Endothelial cell of umbilical vein (primary cell): Measurements from ENCODE around the gene AGAP2. TPM values are rescaled to one million over a fixed set of nuclear protein-coding genes. Genes with fewer than 3 reads are reported as not detected.

Experiments used
- BruUV-seq: library from RNA; stranded (reverse); fragments of 400-500 nt; replicated peaks from 2 replicates; lab custom pipeline; 2021; lab: Mats Ljungman, UMichigan
- CTCF ChIA-PET: fragments of 300-600, 350-600 bp; sonication (Branson Sonifier 250); formaldehyde crosslinking; loops from one replicate; lab custom pipeline; 2021; ENCODE audit warnings: antibody characterized with exemption, inconsistent platforms; lab: Charles Lee
- POLR2A ChIA-PET: fragments of 300-600, 350-600 bp; sonication (Branson Sonifier 250); formaldehyde crosslinking; loops from one replicate; lab custom pipeline; 2021; ENCODE audit warnings: antibody characterized with exemption, inconsistent platforms; lab: Charles Lee
- DNase-seq: peaks from one replicate; pipeline ENCODE4 v3.0.0-alpha.2; 2011; ENCODE audit warnings: low read depth, low spot score
- FAIRE-seq: peaks from 2 replicates; lab custom pipeline; 2011; peaks lifted over from hg19 to GRCh38; lab: Jason Lieb, UNC
- H2AFZ ChIP-seq: 2 replicates; pipeline ENCODE4 v1.6.0; 2012; ENCODE audit warnings: low read depth, low read length, control low read depth, inconsistent platforms
- H3K27ac ChIP-seq: 2 replicates; pipeline ENCODE4 v1.5.1; 2011; ENCODE audit warnings: low read depth, mild to moderate bottlenecking, control low read depth, low read length, moderate library complexity; ENCODE audit not compliant: insufficient read depth
- H3K27me3 ChIP-seq, 2 experiments: 2 replicates each; pipeline versions ENCODE4 v1.6.0 to v1.6.1; 2011; ENCODE audit warnings: low read length in 2 of 2, mixed read lengths in 1 of 2; ENCODE audit not compliant: control insufficient read depth in 2 of 2, insufficient read depth in 2 of 2
- H3K36me3 ChIP-seq, 2 experiments: 2 replicates in 1 of 2; 3 replicates in 1 of 2; pipeline ENCODE4 v1.5.1; 2011; ENCODE audit warnings: low read length in 2 of 2, mild to moderate bottlenecking in 1 of 2, moderate library complexity in 1 of 2; ENCODE audit not compliant: control insufficient read depth in 2 of 2, insufficient read depth in 2 of 2; ENCODE audit errors: extremely low read depth in 1 of 2
- H3K4me1 ChIP-seq: 3 replicates; pipeline ENCODE4 v1.5.1; 2011; ENCODE audit warnings: mild to moderate bottlenecking, low read length; ENCODE audit not compliant: control insufficient read depth, insufficient read depth; ENCODE audit errors: extremely low read depth
- H3K4me2 ChIP-seq: 2 replicates; pipeline ENCODE4 v1.6.1; 2011; ENCODE audit warnings: low read length, control low read depth, mixed read lengths; ENCODE audit not compliant: insufficient read depth
- H3K4me3 ChIP-seq, 3 experiments: fragments of 200-600 bp in 1 of 3; sonication (generic), shearing (Covaris generic) in 1 of 3; replicated peaks in 1 of 3; 2 replicates each; pipeline ENCODE4 v1.5.1; 2011 to 2016; ENCODE audit warnings: control low read depth in 3 of 3, low read length in 3 of 3, mild to moderate bottlenecking in 2 of 3, inconsistent platforms in 1 of 3, low read depth in 1 of 3, moderate library complexity in 1 of 3; ENCODE audit not compliant: insufficient read depth in 1 of 3
- H3K79me2 ChIP-seq: 2 replicates; pipeline ENCODE4 v1.6.0; 2012; ENCODE audit warnings: low read length, inconsistent platforms; ENCODE audit not compliant: control insufficient read depth, insufficient read depth
- H3K9ac ChIP-seq: replicated peaks from 2 replicates; pipeline ENCODE3; 2011; ENCODE audit warnings: low read length, control low read depth; ENCODE audit not compliant: insufficient read depth; ENCODE audit errors: extremely low read depth
- H3K9me1 ChIP-seq: replicated peaks from 3 replicates; pipeline ENCODE4 v1.6.0; 2011; ENCODE audit warnings: mild to moderate bottlenecking, low read length; ENCODE audit not compliant: control insufficient read depth, insufficient read depth; ENCODE audit errors: extremely low read depth
- H3K9me3 ChIP-seq: replicated peaks from 2 replicates; pipeline ENCODE4 v1.5.1; 2012; ENCODE audit warnings: low read length, inconsistent platforms; ENCODE audit not compliant: control insufficient read depth, insufficient read depth
- H4K20me1 ChIP-seq: replicated peaks from 2 replicates; pipeline ENCODE3; 2011; ENCODE audit warnings: mild to moderate bottlenecking, low read length; ENCODE audit not compliant: control insufficient read depth, insufficient read depth; ENCODE audit errors: extremely low read depth
- EZH2 ChIP-seq: IDR thresholded peaks from 2 replicates; pipeline ENCODE4 v1.6.1; 2012; ENCODE audit warnings: borderline replicate concordance, low read depth, mild to moderate bottlenecking, moderate library complexity, low read length, inconsistent platforms; ENCODE audit not compliant: severe bottlenecking
- FOS ChIP-seq: IDR thresholded peaks from 2 replicates; pipeline ENCODE4 v1.6.1; 2011; ENCODE audit warnings: mild to moderate bottlenecking, low read length, moderate library complexity, borderline replicate concordance; ENCODE audit not compliant: insufficient read depth
- JUN ChIP-seq: IDR thresholded peaks from 2 replicates; pipeline ENCODE4 v1.6.1; 2011; ENCODE audit warnings: borderline replicate concordance, low read depth; ENCODE audit not compliant: insufficient read length, insufficient read depth
- MAX ChIP-seq: IDR thresholded peaks from 2 replicates; pipeline ENCODE4 v1.6.1; 2011; ENCODE audit not compliant: insufficient read depth, insufficient read length
- MYC ChIP-seq: IDR thresholded peaks from one replicate; pipeline ENCODE4 v1.6.1; 2011; ENCODE audit warnings: mild to moderate bottlenecking, low read depth, low read length
- POLR2A ChIP-seq: IDR thresholded peaks from 2 replicates; pipeline ENCODE4 v1.6.1; 2012; ENCODE audit warnings: low read depth, mild to moderate bottlenecking, control low read depth, low read length
- POLR2AphosphoS5 ChIP-seq: IDR thresholded peaks from 2 replicates; pipeline ENCODE4 v1.6.1; 2012; ENCODE audit warnings: low read depth, mild to moderate bottlenecking, control low read depth, low read length, moderate library complexity; ENCODE audit not compliant: insufficient read depth
- dilution Hi-C: fragments of 300-500 bp; cut with MboI; formaldehyde crosslinking; loops from one replicate; pipeline ENCODE4 v1.15.0; 2019; ENCODE audit warnings: low sequenced_read_pairs; ENCODE audit not compliant: extremely low pct_ligation_motif_present
- intact Hi-C: fragments of 100-400 bp; cut with micrococcal nuclease; formaldehyde crosslinking; loops from one replicate; pipeline ENCODE4 v1.10.0; 2022
- polyA plus RNA-seq, 4 experiments: library from polyadenylated mRNA; depleted of rRNA in 3 of 4; stranded (reverse) in 3 of 4; unstranded in 1 of 4; fragments of >200 nt; gene quantifications; 2 replicates each; pipeline versions ENCODE4 v1.2.1 to v1.2.3, GENCODE V29; 2011 to 2012; ENCODE audit warnings: missing spikeins in 1 of 4
- total RNA-seq: library from RNA; stranded (reverse); gene quantifications from 2 replicates; pipeline ENCODE4 v1.2.3, GENCODE V29; 2021

The AGAP2 gene
- total and polyA plus RNA-seq, 2 donors (not counting 3 experiments of a cell fraction or from before 2014, with no cell fraction given): 0.04 to 0.24 TPM

GRCh38 chr12:57731411-57732080 is 7.0 kb downstream of the AGAP2 start:
- Histone ChIP-seq H3K79me2 (no peaks in the 10 kb centered on the region), H2AFZ (no peak overlapping the region), H3K4me3 (no peak overlapping the region), H3K9ac (no peak overlapping the region), H3K4me1 (peaks cover 5% of the 10 kb centered on the region), H3K27me3 (peaks cover 43 to 51% of the 10 kb centered on the region in 2 experiments), H3K36me3 (no peaks in the 10 kb centered on the region), H3K4me2 (no peak overlapping the region), H4K20me1 (no peaks in the 10 kb centered on the region), H3K9me1 (no peaks in the 10 kb centered on the region), H3K27ac (no peak overlapping the region), H3K9me3 (no peaks in the 10 kb centered on the region)
- ChIA-PET POLR2A (no interaction called here), CTCF (no interaction called here)
- FAIRE-seq (no peak), DNase-seq (no peak)
- BruUV-seq: no TSS peak
- intact Hi-C loops: no loop called here
- dilution Hi-C loops: no loop called here
- TF ChIP-seq MYC (no peak), MAX (no peak), POLR2A (no peak), FOS (no peak), JUN (no peak), POLR2AphosphoS5 (no peak), EZH2 (no peak)
